GM12878 (cell line): Measurements from ENCODE around the gene DSC2.

ENCODE experiments used
- ATF2 ChIP-seq: IDR thresholded peaks from 2 replicates; pipeline ENCODE4 v1.6.1; 2012; ENCODE audit warnings: low read length, inconsistent platforms
- BACH1 ChIP-seq: fragments of 450-650 bp; IDR thresholded peaks from 2 replicates; pipeline ENCODE4 v1.6.1; 2017; ENCODE audit warnings: mild to moderate bottlenecking, borderline replicate concordance
- CEBPB ChIP-seq, 2 experiments: fragments of 150-350 bp in 1 of 2; IDR thresholded peaks; 2 replicates each; pipeline ENCODE4 v1.6.1; 2012 to 2014; ENCODE audit warnings: low read depth in 2 of 2, low read length in 2 of 2, borderline replicate concordance in 1 of 2, inconsistent platforms in 1 of 2
- CTCF ChIP-seq, 3 experiments: IDR thresholded peaks in 2 of 3; conservative IDR thresholded peaks in 1 of 3; 2 replicates each; pipeline ENCODE4 v1.5.1; 2011; ENCODE audit warnings: low read depth in 3 of 3, low read length in 3 of 3, mild to moderate bottlenecking in 3 of 3, control low read depth in 2 of 3, moderate library complexity in 2 of 3, inconsistent platforms in 1 of 3, mixed read lengths in 1 of 3; ENCODE audit not compliant: control insufficient read depth in 2 of 3, insufficient read depth in 1 of 3; ENCODE audit errors: extremely low read depth in 1 of 3
- EZH2 ChIP-seq: IDR thresholded peaks from 2 replicates; pipeline ENCODE4 v1.6.1; 2012; ENCODE audit warnings: low read depth, mild to moderate bottlenecking, control low read depth, inconsistent platforms, low read length, borderline replicate concordance; ENCODE audit not compliant: control insufficient read depth
- GABPA ChIP-seq: IDR thresholded peaks from 2 replicates; pipeline ENCODE4 v1.6.1; 2014; ENCODE audit warnings: antibody characterized with exemption, low read depth, mild to moderate bottlenecking, inconsistent platforms
- POLR2A ChIP-seq: IDR thresholded peaks from 2 replicates; pipeline ENCODE4 v1.6.1; 2011; ENCODE audit warnings: low read depth, mild to moderate bottlenecking, low read length
- RAD51 ChIP-seq: fragments of 450-650 bp; IDR thresholded peaks from 2 replicates; pipeline ENCODE4 v1.6.1; 2016; ENCODE audit warnings: moderate library complexity, mild to moderate bottlenecking, inconsistent platforms
- YY1 ChIP-seq: IDR thresholded peaks from 2 replicates; pipeline ENCODE4 v1.6.1; 2011; ENCODE audit warnings: low read depth, mild to moderate bottlenecking, low read length
- TF ChIP-seq, protein P1 (sequence below): IDR thresholded peaks from 2 replicates; pipeline ENCODE4 v1.6.1; 2012; ENCODE audit warnings: mild to moderate bottlenecking, low read depth, low read length
- TF ChIP-seq, protein P2 (sequence below): IDR thresholded peaks from 2 replicates; pipeline ENCODE4 v1.6.1; 2012; ENCODE audit warnings: low read depth, low read length, improper control_type of control experiment

GRCh38 chr18:31125878-31126277 lies 23.7 kb upstream of the DSC2 start:
- TF ChIP-seq YY1 = no peak
- TF ChIP-seq CTCF (IDR thresholded peaks at IDR 0.05 in 2 of 3, conservative IDR thresholded peaks at IDR 0.05 in 1 of 3; ENCODE audit: control insufficient read depth in 2 of 3, extremely low read depth in 1 of 3, insufficient read depth in 1 of 3, low read depth in 3 of 3, low read length in 3 of 3) = no peak
- TF ChIP-seq, protein P1, sequence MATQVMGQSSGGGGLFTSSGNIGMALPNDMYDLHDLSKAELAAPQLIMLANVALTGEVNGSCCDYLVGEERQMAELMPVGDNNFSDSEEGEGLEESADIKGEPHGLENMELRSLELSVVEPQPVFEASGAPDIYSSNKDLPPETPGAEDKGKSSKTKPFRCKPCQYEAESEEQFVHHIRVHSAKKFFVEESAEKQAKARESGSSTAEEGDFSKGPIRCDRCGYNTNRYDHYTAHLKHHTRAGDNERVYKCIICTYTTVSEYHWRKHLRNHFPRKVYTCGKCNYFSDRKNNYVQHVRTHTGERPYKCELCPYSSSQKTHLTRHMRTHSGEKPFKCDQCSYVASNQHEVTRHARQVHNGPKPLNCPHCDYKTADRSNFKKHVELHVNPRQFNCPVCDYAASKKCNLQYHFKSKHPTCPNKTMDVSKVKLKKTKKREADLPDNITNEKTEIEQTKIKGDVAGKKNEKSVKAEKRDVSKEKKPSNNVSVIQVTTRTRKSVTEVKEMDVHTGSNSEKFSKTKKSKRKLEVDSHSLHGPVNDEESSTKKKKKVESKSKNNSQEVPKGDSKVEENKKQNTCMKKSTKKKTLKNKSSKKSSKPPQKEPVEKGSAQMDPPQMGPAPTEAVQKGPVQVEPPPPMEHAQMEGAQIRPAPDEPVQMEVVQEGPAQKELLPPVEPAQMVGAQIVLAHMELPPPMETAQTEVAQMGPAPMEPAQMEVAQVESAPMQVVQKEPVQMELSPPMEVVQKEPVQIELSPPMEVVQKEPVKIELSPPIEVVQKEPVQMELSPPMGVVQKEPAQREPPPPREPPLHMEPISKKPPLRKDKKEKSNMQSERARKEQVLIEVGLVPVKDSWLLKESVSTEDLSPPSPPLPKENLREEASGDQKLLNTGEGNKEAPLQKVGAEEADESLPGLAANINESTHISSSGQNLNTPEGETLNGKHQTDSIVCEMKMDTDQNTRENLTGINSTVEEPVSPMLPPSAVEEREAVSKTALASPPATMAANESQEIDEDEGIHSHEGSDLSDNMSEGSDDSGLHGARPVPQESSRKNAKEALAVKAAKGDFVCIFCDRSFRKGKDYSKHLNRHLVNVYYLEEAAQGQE = no peak
- no peak for TF ChIP-seq RAD51
- no peak for TF ChIP-seq POLR2A
- TF ChIP-seq, protein P2, sequence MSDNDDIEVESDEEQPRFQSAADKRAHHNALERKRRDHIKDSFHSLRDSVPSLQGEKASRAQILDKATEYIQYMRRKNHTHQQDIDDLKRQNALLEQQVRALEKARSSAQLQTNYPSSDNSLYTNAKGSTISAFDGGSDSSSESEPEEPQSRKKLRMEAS = no peak
- no peak for TF ChIP-seq EZH2
- TF ChIP-seq ATF2 = no peak
- no peak for TF ChIP-seq BACH1
- no peak for TF ChIP-seq GABPA
- no peak for TF ChIP-seq CEBPB (IDR thresholded peaks at IDR 0.05; ENCODE audit: borderline replicate concordance in 1 of 2, low read depth in 2 of 2, low read length in 2 of 2)
